ENCODE data around the gene FAM83D.
"Not testable (repeated sequence)": the region's sequence is repeated elsewhere in the genome, so short reads cannot be mapped to it uniquely, and the experiment has no call there.

FAM83D gene

GRCh38 chr20:38991814-38992704, 65.8 kb downstream of the FAM83D start:
- intact Hi-C loops (cut with DNase I), result no loop called here
- no peak for DNase-seq

GRCh38 chr20:38995536-38996044, 69.4 kb downstream of the FAM83D start:
- intact Hi-C loops (cut with DNase I), result no loop called here

GRCh38 chr20:38996866-38997265, 70.6 kb downstream of the FAM83D start:
- intact Hi-C loops (cut with DNase I); DNase-seq: not testable (repeated sequence)

More at GRCh38 chr20:38995536-38996044, 69.4 kb downstream of the FAM83D start:
- no peak for DNase-seq

GRCh38 chr20:38997622-38998021, 71.4 kb downstream of the FAM83D start:
- DNase-seq, result no peak
- intact Hi-C loops (cut with DNase I), result no loop called here

- intact Hi-C loops (cut with DNase I), result no loop called here
- DNase-seq, result no peak
Measured at GRCh38 chr20:38999217-38999616, 73.0 kb downstream of the FAM83D start.

- DNase-seq, result no peak
- intact Hi-C loops (cut with DNase I), result no loop called here
Measured at GRCh38 chr20:38999965-39000910, 74.0 kb downstream of the FAM83D start.

Data from posterior cingulate gyrus (tissue), 11 donors.